Stimulated activated naive CD8-positive, alpha-beta T cell treated with anti-CD3 and anti-CD28 coated beads, Interleukin-15, amount 100 ng/mL, for 72 hours (primary cell): ENCODE measurements around the gene KIF26A.
A peak's percentile ranks its signal among the peaks of the same experiment; 100 is the strongest.

Experiments
- ATAC-seq: fragments of 150-1000 bp; cut with Tn5 transposase; 2 replicates; pipeline ENCODE4 v1.10.0; 2021; ENCODE audit warnings: mild to moderate bottlenecking, moderate library complexity
- DNase-seq, 2 donors: peaks; one replicate each; pipeline ENCODE4 v3.0.0; 2021 to 2022
- H3K27ac Mint-ChIP-seq, 2 donors: one replicate each; pipeline ENCODE4 v1.8.0; 2022; ENCODE audit warnings: mild to moderate bottlenecking in 2 of 2, mixed read lengths in 2 of 2, moderate library complexity in 2 of 2
- H3K27me3 Mint-ChIP-seq: one replicate; pipeline ENCODE4 v1.8.0; 2022; ENCODE audit warnings: mixed read lengths
- H3K4me1 Mint-ChIP-seq: one replicate; pipeline ENCODE4 v1.8.0; 2022; ENCODE audit warnings: mild to moderate bottlenecking, mixed read lengths
- H3K4me3 Mint-ChIP-seq, 2 donors: one replicate each; pipeline ENCODE4 v1.8.0; 2022; ENCODE audit warnings: mild to moderate bottlenecking in 2 of 2, mixed read lengths in 2 of 2, moderate library complexity in 1 of 2
- H3K9me3 Mint-ChIP-seq, 2 donors: one replicate each; pipeline ENCODE4 v1.8.0; 2022; ENCODE audit warnings: mixed read lengths in 2 of 2

The KIF26A gene

DNA sequence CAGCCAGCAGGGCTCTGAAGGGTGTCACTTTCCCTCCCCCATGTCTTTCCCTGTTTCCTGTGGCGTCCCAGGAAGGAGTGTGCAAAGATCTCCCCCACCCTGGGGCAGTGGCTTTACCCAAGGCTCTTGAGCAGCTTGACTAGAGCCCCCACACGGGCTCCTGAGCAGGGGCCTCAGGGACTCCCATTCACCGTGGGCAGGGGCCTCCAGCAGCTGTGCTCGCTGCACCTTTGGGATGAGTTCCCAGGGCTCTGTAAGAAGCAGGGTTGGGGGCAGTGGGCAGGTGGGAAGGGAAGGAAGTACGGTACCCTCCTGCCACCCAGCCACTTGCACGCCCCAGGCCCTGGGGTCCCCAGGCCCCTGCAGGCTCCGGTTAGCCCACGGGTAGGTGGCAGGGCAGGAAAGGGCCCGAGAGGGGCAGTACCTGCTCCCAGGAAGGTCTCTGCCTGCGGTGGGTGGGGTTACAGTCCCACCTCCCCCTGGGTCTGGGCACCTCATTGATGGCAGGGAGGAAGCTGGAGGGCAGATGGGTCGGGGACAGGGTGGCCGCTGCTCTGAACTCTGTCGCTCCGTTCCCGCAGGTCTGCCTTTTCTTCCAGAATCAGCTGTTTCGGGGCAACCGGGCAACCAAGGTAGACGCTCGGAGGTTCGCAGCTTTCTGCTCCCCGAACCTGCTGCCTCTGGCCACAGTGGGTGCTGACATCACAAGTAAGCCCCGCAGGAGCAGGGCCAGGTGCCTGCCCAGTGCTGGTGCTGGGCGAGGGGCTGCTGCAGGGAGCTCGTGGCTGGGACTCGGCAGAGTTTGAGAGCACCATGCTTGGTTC lies 39.9 kb upstream of the KIF26A start:
- Mint-ChIP-seq H3K27ac (no peak overlapping the region), H3K4me3 (no peak overlapping the region), H3K4me1 (peaks cover 8% of the 10 kb centered on the region), H3K9me3 (no peaks in the 10 kb centered on the region), H3K27me3 (peaks cover 6% of the 10 kb centered on the region)
- DNase-seq (no peak), ATAC-seq (no peak)

DNA sequence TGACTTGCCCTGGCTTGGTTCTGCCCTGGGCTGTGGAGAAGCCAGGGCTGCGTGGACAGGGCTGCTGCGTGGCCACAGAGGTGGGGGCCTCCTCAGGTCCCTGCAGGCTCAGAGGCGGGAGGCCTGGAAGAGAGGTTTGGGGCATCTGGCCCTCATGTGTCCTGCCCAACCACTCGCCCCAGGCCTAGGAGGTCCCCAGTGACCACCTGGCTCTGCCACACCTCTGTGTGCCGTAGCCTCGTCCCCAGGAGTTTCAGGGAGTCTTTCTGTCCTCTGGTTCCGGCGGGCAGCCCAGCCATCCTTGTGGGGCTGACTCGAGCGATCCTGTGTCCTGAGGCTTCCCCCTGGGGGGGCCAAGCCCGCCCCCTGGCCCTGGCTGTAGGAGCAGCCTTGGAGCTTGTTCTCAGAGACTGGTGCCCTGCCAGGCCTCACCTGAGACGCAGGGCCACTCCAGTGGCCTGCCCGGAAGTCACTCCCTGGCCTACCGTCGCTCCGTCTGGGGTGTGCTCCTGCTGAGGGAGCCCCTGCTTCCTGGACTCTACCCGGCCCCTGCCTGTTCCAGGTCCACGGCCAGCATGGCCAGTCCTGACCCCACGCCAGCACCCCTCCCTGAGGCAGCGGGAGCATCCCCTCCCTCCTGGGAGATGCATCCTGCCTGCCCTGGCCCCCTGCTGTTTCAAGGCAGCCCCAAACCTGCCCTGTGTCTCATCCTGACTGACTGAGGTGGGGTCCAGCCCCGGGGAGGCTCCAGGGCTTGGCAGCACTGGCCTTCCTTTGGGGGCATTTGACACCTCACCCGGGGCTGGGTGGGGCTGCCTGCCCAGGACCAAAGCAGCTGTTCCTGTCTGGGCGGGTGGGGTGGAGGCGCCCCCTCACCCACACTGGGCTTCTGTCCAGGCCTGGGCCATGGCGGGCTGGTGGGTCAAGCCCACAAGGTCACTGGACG lies 39.0 kb upstream of the KIF26A start:
- Mint-ChIP-seq H3K27me3 (peaks cover 4% of the 10 kb centered on the region), H3K9me3 (no peaks in the 10 kb centered on the region), H3K4me1 (peaks cover 4% of the 10 kb centered on the region), H3K4me3 (no peak overlapping the region), H3K27ac (no peak overlapping the region)
- DNase-seq: no peak
- ATAC-seq: no peak

DNA sequence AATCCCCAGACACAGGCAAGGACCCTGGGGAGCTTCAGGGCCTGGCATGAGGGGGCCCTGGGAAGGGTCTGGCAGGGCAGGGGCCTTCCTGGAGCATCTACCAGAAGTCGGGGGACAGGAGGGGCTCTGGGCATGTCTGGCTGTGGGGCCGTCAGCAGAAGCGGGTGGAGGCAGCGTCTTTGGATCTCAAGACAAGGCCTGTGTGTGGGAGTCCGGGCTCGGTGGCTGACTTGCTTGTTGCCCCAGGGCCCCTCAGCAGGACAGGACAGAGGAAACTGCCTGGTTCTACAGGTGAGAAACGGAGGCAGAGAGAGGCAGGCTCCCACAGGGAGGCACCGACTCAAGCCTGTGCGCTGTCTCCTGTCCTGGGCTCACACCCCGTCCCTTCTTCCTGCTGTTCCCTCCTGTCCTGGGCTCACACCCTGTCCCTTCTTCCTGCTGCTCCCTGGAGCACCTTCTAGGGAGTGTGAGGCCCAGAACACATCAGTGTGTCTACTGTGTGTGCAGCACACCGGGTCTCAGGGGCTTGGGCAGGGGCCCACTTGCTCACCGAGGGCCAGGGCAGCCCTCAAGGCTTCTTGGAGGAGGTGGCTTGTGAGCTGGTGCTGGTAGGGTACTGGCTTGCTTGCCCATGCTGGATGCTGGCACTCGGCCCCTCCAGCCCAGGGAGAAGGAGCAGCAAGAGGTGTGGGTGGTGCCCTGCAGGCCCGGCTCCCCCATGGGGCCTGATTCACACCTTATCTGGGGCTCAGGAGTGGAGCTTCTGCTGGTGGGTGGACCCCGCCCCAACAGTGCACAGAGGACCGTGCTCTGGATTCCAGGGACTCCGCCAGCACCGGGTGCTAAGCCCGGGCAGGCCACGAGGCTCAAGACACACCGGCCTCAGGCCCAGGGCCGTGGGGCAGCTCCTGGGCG lies 38.0 kb upstream of the KIF26A start:
- Mint-ChIP-seq H3K27ac (no peak overlapping the region), H3K4me3 (no peak overlapping the region), H3K4me1 (no peaks in the 10 kb centered on the region), H3K27me3 (no peaks in the 10 kb centered on the region), H3K9me3 (no peaks in the 10 kb centered on the region)
- ATAC-seq (no peak), DNase-seq (no peak)

DNA sequence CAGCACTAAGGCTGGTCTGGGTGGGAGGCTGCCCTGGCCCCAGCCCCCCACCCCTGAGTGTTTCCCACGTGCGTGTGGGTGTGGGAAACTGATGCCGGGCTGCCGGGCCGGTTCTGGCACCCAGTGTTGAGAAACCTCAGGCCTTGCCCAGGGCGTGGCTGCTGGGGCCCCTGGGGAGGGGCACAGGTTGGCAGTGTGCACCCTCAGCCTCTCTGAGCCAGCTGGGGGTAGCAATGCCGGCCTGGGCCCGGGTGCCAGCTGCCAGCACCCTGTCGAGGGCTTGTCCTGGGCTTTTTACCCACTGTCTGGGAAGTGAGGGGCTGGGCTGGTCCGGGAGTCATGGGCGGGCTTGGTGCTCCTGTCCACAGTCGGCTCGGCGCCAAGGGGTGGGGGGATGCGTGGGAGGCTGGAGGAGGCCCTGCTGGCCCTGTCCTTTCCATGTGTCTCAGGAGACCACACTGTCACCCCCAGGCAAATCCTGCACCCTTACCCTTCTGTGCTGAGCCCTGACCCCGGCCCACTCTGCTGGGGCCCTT lies 37.2 kb upstream of the KIF26A start:
- DNase-seq (no peak), ATAC-seq (no peak)
- H3K9me3 Mint-ChIP-seq: no peaks in the 10 kb centered on the region
- no peaks in the 10 kb centered on the region for H3K4me1 Mint-ChIP-seq
- no peaks in the 10 kb centered on the region for H3K27me3 Mint-ChIP-seq
- no peak overlapping the region for H3K27ac Mint-ChIP-seq
- no peak overlapping the region for H3K4me3 Mint-ChIP-seq

DNA sequence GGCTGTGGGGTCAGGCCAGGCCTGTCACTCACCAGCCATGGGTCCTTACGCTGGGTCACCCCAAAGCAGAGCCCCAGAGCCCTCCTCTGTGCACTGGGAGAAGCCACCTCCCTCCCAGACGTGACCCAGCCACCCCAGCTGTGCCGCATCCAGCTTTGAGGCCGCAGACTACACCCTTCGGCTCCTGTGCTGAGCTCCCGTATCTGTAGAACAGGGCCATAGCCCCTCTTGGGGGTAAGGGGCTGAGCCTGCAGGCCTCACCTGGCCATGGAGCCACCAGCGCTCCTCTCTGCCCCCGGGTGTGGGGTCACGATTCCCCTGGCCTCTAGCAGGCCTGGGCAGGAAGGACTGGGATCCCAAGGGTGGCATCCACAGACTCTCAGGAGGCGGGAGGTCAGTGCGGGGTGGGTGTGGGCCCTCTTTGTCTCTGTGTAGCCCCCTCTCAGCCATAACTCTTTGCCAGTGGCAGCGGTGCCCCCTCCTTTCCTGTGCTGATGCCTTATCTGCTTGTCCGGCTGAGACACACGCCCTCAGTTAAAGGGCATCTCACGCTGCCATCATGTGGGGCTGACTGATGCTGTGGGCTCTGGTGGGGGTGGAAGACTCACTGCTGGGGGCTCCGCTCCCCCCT lies 36.6 kb upstream of the KIF26A start:
- ATAC-seq (no peak), DNase-seq (no peak)
- no peaks in the 10 kb centered on the region for H3K9me3 Mint-ChIP-seq
- no peaks in the 10 kb centered on the region for H3K4me1 Mint-ChIP-seq
- H3K27me3 Mint-ChIP-seq: no peaks in the 10 kb centered on the region
- no peak overlapping the region for H3K4me3 Mint-ChIP-seq
- no peak overlapping the region for H3K27ac Mint-ChIP-seq

DNA sequence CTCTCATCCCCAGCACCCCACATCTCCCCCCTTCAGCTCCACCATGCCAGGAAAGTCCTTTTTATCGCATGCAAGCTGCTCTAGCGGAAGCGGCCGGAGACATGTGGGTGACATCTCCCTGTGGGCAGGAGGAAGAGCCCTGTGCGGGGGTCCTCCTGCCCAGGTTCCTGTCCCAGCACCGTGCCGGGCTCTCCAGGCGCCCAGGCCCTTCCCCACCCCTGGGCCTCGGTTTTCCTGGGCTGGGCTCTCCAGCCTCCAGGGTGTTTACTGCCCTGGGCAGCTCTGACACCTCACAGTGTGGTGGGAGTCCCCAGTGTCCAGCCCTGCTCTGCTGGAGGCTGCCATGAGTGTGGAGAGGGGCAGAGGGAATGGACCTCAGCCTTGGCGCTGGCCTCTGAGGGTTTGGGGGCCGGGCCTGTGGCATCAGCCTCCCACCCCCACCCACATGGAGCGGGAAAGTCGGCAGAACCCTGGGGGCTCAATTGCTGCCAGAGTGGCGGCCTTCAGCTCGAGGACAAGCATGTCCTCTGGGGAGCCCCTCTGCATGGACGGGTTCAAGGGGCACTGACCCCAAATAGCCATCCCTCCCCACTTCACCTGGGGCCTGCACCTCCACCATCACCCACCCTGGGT lies 36.0 kb upstream of the KIF26A start:
- Mint-ChIP-seq H3K27ac (no peak overlapping the region), H3K4me3 (no peak overlapping the region), H3K4me1 (no peaks in the 10 kb centered on the region), H3K9me3 (no peaks in the 10 kb centered on the region), H3K27me3 (no peaks in the 10 kb centered on the region)
- DNase-seq (no peak), ATAC-seq (no peak)

DNA sequence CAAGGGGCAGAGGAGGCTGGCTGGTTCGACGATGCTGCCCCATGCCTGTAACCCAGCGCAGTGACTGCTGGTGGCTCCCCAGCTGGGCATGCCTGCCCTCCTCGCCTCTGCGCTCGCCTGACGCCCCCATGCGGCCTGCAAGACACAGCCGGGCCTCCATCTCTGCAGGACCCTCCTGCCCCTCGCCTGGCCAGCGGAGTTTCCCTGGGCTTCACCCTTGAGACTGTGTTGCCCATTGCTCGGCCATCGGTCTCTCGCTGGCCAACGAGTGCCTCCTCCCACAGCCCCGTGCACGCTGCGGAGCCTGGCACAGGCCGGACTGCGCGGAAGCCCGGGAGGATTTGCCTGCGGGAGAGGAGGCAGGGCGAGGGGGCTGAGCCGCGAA lies 35.3 kb upstream of the KIF26A start:
- no peaks in the 10 kb centered on the region for H3K27me3 Mint-ChIP-seq
- H3K4me3 Mint-ChIP-seq: no peak overlapping the region
- no peaks in the 10 kb centered on the region for H3K4me1 Mint-ChIP-seq
- no peak overlapping the region for H3K27ac Mint-ChIP-seq
- no peak for ATAC-seq
- no peak for DNase-seq
- H3K9me3 Mint-ChIP-seq: no peaks in the 10 kb centered on the region

DNA sequence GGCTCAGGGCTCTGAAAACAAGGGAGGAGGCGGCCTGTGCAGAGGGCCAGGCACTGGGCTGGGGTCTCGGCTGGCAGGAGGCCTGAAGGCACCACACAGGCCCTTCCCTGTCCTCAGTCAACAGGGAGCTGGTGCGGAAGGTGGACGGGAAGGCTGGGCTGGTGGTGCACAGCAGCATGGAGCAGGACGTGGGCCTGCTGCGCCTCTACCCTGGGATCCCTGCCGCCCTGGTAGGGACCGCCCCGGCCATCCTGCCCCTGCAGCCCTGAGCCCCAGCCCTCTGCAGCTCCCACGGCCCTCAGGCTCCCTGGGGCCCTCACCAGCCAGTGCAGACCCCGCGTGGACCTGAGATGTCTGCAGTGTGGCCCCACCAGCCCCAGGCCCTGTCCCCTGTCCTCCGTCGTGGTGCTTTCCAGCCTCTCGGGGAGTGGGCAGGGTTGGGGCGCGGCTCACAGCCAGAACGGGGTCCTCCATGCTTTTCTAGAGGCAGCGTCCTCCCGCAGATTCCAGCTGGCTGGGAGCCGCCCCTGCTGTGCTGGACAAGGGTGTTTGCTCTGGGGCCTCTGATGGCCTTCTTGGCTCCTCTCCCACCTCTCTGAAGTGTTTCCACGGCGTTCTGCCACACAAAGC lies 34.8 kb upstream of the KIF26A start:
- no peak overlapping the region for H3K4me3 Mint-ChIP-seq
- H3K27me3 Mint-ChIP-seq: no peaks in the 10 kb centered on the region
- no peak for DNase-seq
- no peak for ATAC-seq
- H3K4me1 Mint-ChIP-seq: no peaks in the 10 kb centered on the region
- H3K9me3 Mint-ChIP-seq: no peaks in the 10 kb centered on the region
- no peak overlapping the region for H3K27ac Mint-ChIP-seq

DNA sequence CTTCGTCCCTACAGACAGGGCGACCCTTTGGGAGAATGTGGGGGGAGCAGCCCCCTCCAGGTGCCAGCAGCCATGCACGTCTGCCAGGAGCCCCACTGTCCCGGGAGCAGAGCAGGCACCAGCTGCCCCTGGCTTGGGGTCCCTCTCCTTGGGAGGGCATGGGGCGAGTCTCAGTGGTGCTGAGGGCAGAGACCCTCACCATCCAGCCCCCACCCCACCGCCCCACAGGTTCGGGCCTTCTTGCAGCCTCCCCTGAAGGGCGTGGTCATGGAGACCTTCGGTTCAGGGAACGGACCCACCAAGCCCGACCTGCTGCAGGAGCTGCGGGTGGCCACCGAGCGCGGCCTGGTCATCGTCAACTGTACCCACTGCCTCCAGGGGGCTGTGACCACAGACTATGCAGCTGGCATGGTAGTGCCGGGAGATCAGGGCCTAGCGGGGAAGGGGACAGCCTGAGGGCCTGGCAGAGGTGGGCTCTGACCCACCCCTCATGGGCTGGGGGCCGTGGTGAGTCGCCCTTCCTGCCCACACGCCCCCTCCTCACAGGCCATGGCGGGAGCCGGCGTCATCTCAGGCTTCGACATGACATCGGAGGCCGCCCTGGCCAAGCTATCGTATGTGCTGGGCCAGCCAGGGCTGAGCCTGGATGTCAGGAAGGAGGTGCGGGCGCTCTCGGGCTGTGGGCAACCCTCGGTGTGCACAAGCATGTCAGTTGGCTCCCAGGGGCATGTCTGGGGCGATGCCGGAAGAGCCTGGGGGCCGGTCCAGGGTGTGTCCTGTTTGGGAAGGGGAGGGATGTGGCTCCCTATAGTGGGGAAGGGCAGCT lies 34.1 kb upstream of the KIF26A start:
- no peak overlapping the region for H3K27ac Mint-ChIP-seq
- no peaks in the 10 kb centered on the region for H3K9me3 Mint-ChIP-seq
- H3K4me1 Mint-ChIP-seq: no peaks in the 10 kb centered on the region
- no peak overlapping the region for H3K4me3 Mint-ChIP-seq
- ATAC-seq (no peak), DNase-seq (no peak)
- peaks cover 6% of the 10 kb centered on the region for H3K27me3 Mint-ChIP-seq

DNA sequence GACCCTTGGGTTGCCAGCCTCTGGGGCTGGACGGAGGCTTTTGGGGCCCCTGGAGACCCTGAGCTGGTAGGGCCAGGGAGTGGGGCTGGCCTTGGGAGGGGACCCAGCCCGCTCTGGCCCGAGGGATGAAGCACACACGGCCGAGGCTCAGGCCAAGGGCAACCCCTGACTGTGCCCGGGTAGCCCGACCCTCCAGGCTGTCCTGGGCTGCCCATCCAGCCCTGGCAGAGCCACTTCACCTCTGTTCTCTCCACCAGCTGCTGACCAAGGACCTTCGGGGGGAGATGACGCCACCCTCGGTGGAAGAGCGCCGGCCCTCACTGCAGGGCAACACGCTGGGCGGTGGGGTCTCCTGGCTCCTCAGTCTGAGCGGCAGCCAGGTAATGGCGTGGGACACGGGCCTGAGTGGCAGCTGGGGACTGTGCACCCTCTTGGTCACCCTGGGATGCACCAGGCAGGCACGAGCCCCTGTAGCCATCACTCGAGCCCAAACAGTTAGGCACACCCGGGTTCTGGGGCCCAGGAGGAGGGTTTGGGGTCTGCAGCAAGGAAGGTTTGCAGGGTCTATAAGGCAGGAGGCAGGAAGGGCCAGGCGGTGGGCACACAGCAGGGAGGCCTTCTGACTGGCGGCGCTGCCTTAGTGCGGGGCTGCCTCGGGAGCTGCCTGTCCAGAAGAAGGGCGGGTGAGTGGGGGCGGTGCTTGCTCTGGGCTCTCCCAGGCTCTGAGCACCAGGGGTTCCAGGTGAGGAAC lies 33.1 kb upstream of the KIF26A start:
- H3K4me1 Mint-ChIP-seq: no peaks in the 10 kb centered on the region
- no peaks in the 10 kb centered on the region for H3K9me3 Mint-ChIP-seq
- H3K4me3 Mint-ChIP-seq: no peak overlapping the region
- H3K27ac Mint-ChIP-seq: peak overlapping the region in 1 of 2 donors; percentile 27
- no peak for ATAC-seq
- no peak for DNase-seq
- peaks cover 8% of the 10 kb centered on the region for H3K27me3 Mint-ChIP-seq

DNA sequence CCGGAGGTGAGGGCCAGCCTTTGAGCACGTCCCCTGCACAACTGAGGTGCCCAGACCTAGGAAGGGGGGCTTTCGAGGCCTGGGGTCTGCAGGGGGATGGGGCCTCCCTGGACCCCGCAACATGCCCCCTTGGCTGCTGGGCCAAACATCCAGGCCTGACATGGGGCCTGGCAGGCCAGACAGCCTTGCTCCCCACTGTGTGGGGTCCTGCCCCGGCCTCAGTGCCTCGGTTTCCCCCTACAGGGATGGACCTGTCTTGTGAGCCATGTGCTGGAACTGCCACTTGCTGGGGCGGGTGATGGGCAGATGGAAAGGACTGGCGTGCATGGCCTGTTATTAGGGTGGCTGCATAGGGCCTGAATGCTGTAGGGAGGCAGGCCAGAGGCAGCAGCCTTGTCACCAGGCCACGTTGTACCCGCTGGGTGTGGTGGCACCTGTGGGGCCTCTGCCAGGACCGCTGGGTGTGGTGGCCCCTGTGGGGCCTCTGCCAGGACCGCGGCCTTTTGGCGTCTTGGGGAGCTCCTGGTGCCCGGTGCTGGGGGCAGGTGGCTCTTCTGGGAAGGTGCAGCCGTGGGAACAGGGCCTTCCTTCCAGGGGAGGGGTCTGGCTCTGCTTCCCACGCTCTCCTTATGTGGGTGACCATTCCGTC lies 32.4 kb upstream of the KIF26A start:
- H3K4me1 Mint-ChIP-seq: no peaks in the 10 kb centered on the region
- peaks cover 8% of the 10 kb centered on the region for H3K27me3 Mint-ChIP-seq
- H3K4me3 Mint-ChIP-seq: no peak overlapping the region
- H3K27ac Mint-ChIP-seq: no peak overlapping the region
- ATAC-seq (no peak), DNase-seq (no peak)
- H3K9me3 Mint-ChIP-seq: no peaks in the 10 kb centered on the region

DNA sequence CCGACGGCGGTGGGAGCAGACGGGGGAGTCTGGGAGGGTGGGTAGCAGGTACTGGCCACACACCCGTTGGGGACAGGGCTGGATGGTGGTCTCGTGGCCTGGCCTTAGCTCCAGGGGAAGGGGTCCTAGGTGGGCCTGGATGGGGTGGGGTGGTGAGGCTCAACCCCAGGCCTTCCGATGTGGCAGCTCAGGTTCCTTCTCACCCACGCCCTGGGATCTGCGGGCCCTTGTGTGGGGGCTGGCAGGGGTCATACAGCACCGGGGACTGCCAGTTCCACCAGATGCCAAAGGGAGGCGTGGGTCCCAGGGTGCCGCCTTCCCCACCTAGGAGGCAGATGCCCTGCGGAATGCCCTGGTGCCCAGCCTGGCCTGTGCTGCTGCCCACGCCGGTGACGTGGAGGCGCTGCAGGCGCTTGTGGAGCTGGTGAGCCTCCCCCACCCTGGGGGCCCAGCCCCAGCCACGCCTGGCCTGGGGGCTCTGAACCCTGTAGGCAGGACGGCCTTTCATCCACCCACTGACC lies 31.9 kb upstream of the KIF26A start:
- H3K4me3 Mint-ChIP-seq: no peak overlapping the region
- DNase-seq (peak in 1 of 2 donors; percentile 2), ATAC-seq (no peak)
- peaks cover 8% of the 10 kb centered on the region for H3K27me3 Mint-ChIP-seq
- no peaks in the 10 kb centered on the region for H3K4me1 Mint-ChIP-seq
- no peak overlapping the region for H3K27ac Mint-ChIP-seq
- no peaks in the 10 kb centered on the region for H3K9me3 Mint-ChIP-seq
